NT2/D1 (cell line): ENCODE results near the gene TPI1.

Experiments
- SUZ12 ChIP-seq: IDR thresholded peaks from 2 replicates; pipeline ENCODE4 v1.6.1; 2011; ENCODE audit not compliant: insufficient read length, insufficient read depth; ENCODE audit errors: extremely low read depth
- YY1 ChIP-seq: IDR thresholded peaks from 2 replicates; pipeline ENCODE4 v1.6.1; 2011; ENCODE audit not compliant: insufficient read length, insufficient read depth
- ZNF274 ChIP-seq: IDR thresholded peaks from 2 replicates; pipeline ENCODE4 v1.6.1; 2011; ENCODE audit warnings: mild to moderate bottlenecking, low read depth, low read length

DNA sequence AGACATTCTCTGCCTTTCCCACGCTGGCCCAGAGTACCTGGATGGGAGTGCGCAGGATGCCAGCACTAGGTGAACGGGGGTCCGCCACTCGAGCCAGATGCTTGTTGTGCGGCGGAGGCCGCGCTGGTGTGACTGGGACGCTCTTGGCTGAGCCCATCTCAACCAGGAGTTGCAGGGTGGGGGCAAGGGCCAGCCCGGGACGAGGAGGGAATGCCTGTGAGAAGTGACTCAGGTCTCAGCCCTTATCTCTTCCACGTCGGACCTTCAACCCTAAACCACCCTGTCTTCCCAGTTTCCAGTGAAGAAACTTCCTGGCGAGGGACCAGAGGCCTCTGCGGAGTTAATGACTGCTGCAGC is 16.6 kb upstream of the TPI1 start:
- no peak for TF ChIP-seq YY1
- TF ChIP-seq ZNF274 = no peak
- no peak for TF ChIP-seq SUZ12
